Nephron (organoid): ENCODE data around the gene PCYT1A.

Experiments used
- H3K27ac Mint-ChIP-seq, 3 experiments: 2 replicates each; pipeline ENCODE4 v1.8.0; 2020; ENCODE audit warnings: mixed read lengths in 3 of 3, mild to moderate bottlenecking in 2 of 3, moderate library complexity in 1 of 3
- H3K27me3 Mint-ChIP-seq: 2 replicates; pipeline ENCODE4 v1.8.0; 2021; ENCODE audit warnings: low read depth, mild to moderate bottlenecking, moderate library complexity, mixed read lengths
- H3K36me3 Mint-ChIP-seq: 2 replicates; pipeline ENCODE4 v1.8.0; 2020; ENCODE audit warnings: low read depth, mixed read lengths
- H3K4me1 Mint-ChIP-seq: 2 replicates; pipeline ENCODE4 v1.8.0; 2020; ENCODE audit warnings: mixed read lengths
- H3K4me3 Mint-ChIP-seq, 3 experiments: 2 replicates each; pipeline ENCODE4 v1.8.0; 2020; ENCODE audit warnings: mild to moderate bottlenecking in 3 of 3, mixed read lengths in 3 of 3, moderate library complexity in 2 of 3
- H3K9me3 Mint-ChIP-seq: 2 replicates; pipeline ENCODE4 v1.8.0; 2020; ENCODE audit warnings: mixed read lengths
- CTCF ChIP-seq, 3 experiments: fragments of 200-600 bp; sonication (generic); IDR thresholded peaks; one replicate each; pipeline ENCODE4 v1.5.0; 2021; ENCODE audit warnings: antibody characterized with exemption in 3 of 3; ENCODE audit not compliant: unreplicated experiment in 3 of 3

The PCYT1A gene

GRCh38 chr3:196280689-196281440 lies 6.7 kb downstream of the PCYT1A start:
- TF ChIP-seq CTCF (IDR thresholded peaks at IDR 0.05; ENCODE audit: unreplicated experiment in 3 of 3): no peak
- no peak overlapping the region for H3K4me3 Mint-ChIP-seq
- H3K27me3 Mint-ChIP-seq: no peaks in the 10 kb centered on the region
- peaks cover 23% of the 10 kb centered on the region for H3K4me1 Mint-ChIP-seq
- no peaks in the 10 kb centered on the region for H3K9me3 Mint-ChIP-seq
- no peak overlapping the region for H3K27ac Mint-ChIP-seq
- H3K36me3 Mint-ChIP-seq: peaks cover 4% of the 10 kb centered on the region

GRCh38 chr3:196275126-196275525 lies 12.4 kb downstream of the PCYT1A start:
- H3K27ac Mint-ChIP-seq: no peak overlapping the region

GRCh38 chr3:196274585-196274984 lies 12.9 kb downstream of the PCYT1A start:
- Mint-ChIP-seq H3K9me3 (peaks cover 2% of the 10 kb centered on the region), H3K4me1 (peaks cover 5% of the 10 kb centered on the region), H3K27ac (no peak overlapping the region), H3K4me3 (no peak overlapping the region), H3K36me3 (peaks cover 31% of the 10 kb centered on the region), H3K27me3 (no peaks in the 10 kb centered on the region)
- TF ChIP-seq CTCF (IDR thresholded peaks at IDR 0.05; ENCODE audit: unreplicated experiment in 3 of 3): no peak

More at GRCh38 chr3:196275126-196275525, 12.4 kb downstream of the PCYT1A start:
- no peaks in the 10 kb centered on the region for H3K27me3 Mint-ChIP-seq
- H3K4me3 Mint-ChIP-seq: no peak overlapping the region
- peaks cover 28% of the 10 kb centered on the region for H3K36me3 Mint-ChIP-seq
- TF ChIP-seq CTCF (IDR thresholded peaks at IDR 0.05; ENCODE audit: unreplicated experiment in 3 of 3): no peak
- peaks cover 2% of the 10 kb centered on the region for H3K9me3 Mint-ChIP-seq
- peaks cover 7% of the 10 kb centered on the region for H3K4me1 Mint-ChIP-seq

- H3K9me3 Mint-ChIP-seq: peaks cover 2% of the 10 kb centered on the region
- no peak overlapping the region for H3K27ac Mint-ChIP-seq
- H3K36me3 Mint-ChIP-seq: peaks cover 36% of the 10 kb centered on the region
- no peaks in the 10 kb centered on the region for H3K4me1 Mint-ChIP-seq
- H3K27me3 Mint-ChIP-seq: no peaks in the 10 kb centered on the region
- no peak overlapping the region for H3K4me3 Mint-ChIP-seq
- no peak for TF ChIP-seq CTCF (IDR thresholded peaks at IDR 0.05; ENCODE audit: unreplicated experiment in 3 of 3)
These were observed 13.9 kb downstream of the PCYT1A start for GRCh38 chr3:196273655-196274054.

GRCh38 chr3:196272826-196273225 lies 14.7 kb downstream of the PCYT1A start:
- TF ChIP-seq CTCF (IDR thresholded peaks at IDR 0.05; ENCODE audit: unreplicated experiment in 3 of 3): no peak
- H3K9me3 Mint-ChIP-seq: peaks cover 2% of the 10 kb centered on the region
- no peaks in the 10 kb centered on the region for H3K27me3 Mint-ChIP-seq
- H3K27ac Mint-ChIP-seq: no peak overlapping the region
- H3K4me1 Mint-ChIP-seq: no peaks in the 10 kb centered on the region
- no peak overlapping the region for H3K4me3 Mint-ChIP-seq
- peaks cover 33% of the 10 kb centered on the region for H3K36me3 Mint-ChIP-seq

GRCh38 chr3:196270499-196270898 lies 17.0 kb downstream of the PCYT1A start:
- no peak for TF ChIP-seq CTCF (IDR thresholded peaks at IDR 0.05; ENCODE audit: unreplicated experiment in 3 of 3)
- Mint-ChIP-seq H3K4me3 (no peak overlapping the region), H3K4me1 (no peaks in the 10 kb centered on the region), H3K9me3 (peaks cover 2% of the 10 kb centered on the region), H3K27ac (no peak overlapping the region), H3K27me3 (no peaks in the 10 kb centered on the region), H3K36me3 (peaks cover 41% of the 10 kb centered on the region)
